Measurements from ENCODE around the gene TMEM242.
A peak's percentile ranks its signal among the peaks of the same experiment; 100 is the strongest.
"Not testable (repeated sequence)": the region's sequence is repeated elsewhere in the genome, so short reads cannot be mapped to it uniquely, and the experiment has no call there.

The TMEM242 gene

DNA sequence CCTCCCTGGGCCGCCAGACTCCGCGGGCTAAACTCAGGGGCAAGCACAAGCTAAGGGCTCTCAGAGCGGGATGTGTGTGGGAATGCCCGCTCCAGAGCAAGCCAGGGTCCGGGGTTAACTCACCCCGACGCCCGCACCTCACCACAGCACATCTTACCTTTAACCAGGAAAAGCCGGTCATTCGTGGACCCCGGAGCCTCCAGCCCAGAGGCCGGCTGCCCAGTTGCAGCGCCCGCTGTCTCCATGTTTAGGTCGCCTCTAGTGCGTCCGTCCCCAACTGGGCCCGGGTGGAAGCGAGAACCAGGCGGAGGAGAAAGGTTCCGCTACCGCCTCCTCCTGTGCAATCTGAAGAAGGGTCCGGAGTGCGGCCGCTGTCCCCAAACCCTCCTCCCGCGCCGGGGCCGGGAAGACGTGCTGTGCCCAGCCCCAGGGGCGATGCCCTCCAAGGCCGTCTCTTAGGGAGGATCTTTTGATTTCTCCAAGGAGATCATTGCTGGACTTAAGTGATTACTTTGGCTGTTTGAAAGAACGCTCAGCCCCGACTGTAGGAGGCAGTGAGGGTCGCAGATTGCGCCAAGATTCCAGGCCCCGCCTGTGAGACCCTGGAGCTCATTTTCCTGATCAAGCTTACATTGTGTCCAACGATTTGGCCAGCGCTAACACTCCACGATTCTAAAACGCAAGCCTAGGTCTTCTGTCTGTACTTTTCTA is at the start of gene TMEM242:
Gene TMEM242 (minus strand): TSS at position 265 of the 711 bp plus-strand sequence. CDS start 20 bp downstream, at position 245.
- DNase-seq (ENCODE audit: low read depth in 2 of 2) = peak; percentile 82 to 84

- DNase-seq (ENCODE audit: low read depth in 2 of 2) = no peak
Observed at GRCh38 chr6:157372501-157373280, 49.4 kb upstream of the TMEM242 start.

GRCh38 chr6:157370755-157371154 is 47.4 kb upstream of the TMEM242 start:
- no peak for DNase-seq (ENCODE audit: low read depth in 2 of 2)

GRCh38 chr6:157368359-157369049 is 45.2 kb upstream of the TMEM242 start:
- DNase-seq (ENCODE audit: low read depth in 2 of 2) = no peak

GRCh38 chr6:157366648-157367047 is 43.3 kb upstream of the TMEM242 start:
- no peak for DNase-seq (ENCODE audit: low read depth in 2 of 2)

DNA sequence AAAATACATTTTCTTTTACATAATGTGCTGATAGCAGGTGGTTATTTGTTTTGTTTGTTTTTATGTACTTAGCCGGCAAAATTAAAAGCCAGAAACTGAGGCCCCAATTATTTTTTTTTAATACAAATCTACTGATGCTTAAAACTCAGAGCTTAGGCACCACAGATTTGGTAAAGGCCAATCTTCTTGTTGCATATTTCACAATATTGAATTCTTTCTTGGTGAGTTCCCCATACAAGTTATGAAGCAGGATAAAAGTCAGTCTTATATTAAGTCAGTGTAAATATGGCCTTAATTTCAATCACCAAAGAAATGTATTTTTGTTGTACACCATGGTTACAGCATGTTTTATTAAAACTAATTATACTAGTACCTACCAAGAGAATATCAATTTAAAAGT is 41.4 kb upstream of the TMEM242 start:
- DNase-seq (ENCODE audit: low read depth in 2 of 2) = no peak

GRCh38 chr6:157361886-157362285 is 38.6 kb upstream of the TMEM242 start:
- DNase-seq (ENCODE audit: low read depth in 2 of 2) = no peak

- DNase-seq (ENCODE audit: low read depth in 2 of 2) = no peak
Observed at GRCh38 chr6:157358287-157358686, 35.0 kb upstream of the TMEM242 start.

- no peak for DNase-seq (ENCODE audit: low read depth in 2 of 2)
Observed at GRCh38 chr6:157346373-157346772, 23.1 kb upstream of the TMEM242 start.

DNA sequence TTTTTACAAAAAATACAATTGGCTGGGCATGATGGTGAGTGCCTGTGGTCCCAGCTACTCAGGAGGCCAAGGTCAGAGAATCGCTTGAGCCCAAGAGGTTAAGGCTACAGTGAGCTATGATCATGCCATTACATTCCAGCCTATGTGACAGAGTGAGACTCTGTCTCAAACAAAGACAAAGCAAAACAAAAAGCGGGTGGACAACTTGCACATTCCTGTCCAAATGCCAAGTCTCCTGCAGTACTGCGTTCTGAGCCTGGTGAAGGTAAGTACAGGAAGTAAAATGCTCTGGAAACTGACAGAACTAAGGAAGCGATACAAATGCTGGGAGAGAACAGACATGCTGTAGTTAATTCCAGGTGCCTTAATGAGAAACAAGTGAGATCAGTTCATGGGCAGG is 20.4 kb upstream of the TMEM242 start:
- no peak for DNase-seq (ENCODE audit: low read depth in 2 of 2)

GRCh38 chr6:157339432-157339831 is 16.1 kb upstream of the TMEM242 start:
- DNase-seq (ENCODE audit: low read depth in 2 of 2) = no peak

GRCh38 chr6:157337751-157338150 is 14.4 kb upstream of the TMEM242 start:
- no peak for DNase-seq (ENCODE audit: low read depth in 2 of 2)

DNA sequence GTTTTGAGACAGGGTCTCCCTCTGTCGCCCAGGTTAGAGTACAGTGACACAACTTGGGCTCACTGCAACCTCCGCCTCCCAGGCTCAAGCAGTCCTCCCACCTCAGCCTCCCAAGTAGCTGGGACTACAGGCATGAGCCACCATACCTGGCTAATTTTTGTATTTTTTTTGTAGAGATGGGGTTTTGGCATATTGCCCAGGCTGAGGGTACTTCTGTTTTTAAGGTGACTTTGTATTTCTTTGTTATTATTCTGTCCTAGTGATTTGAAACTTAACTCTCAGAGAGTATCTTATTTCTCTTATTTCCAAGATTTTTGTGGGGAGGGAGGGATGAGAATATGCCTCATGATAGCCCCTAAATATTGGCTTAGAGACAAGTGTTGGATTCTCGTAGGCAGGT is 14.0 kb upstream of the TMEM242 start:
- not testable (repeated sequence) for DNase-seq (ENCODE audit: low read depth in 2 of 2)

GRCh38 chr6:157335829-157336228 is 12.5 kb upstream of the TMEM242 start:
- DNase-seq (ENCODE audit: low read depth in 2 of 2) = no peak

DNA sequence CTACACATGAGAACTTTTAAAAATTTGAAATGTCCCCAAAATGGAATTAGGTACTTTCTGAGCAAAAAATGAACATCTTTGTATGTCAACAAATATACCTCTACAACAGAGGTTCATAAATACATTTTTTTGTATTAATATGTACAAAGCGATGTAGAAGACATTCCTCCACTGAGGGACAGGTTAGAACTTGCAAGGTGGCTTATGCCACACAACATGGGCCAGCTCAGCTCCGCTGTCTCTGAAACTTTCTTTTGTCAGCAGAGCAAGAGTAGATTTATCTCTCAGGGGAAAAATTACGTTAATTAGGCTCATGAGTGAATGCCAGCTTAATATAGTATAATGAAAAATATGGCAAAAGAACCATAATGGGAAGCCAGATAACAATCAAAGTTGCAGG is 10.6 kb upstream of the TMEM242 start:
- DNase-seq (ENCODE audit: low read depth in 2 of 2) = no peak

DNA sequence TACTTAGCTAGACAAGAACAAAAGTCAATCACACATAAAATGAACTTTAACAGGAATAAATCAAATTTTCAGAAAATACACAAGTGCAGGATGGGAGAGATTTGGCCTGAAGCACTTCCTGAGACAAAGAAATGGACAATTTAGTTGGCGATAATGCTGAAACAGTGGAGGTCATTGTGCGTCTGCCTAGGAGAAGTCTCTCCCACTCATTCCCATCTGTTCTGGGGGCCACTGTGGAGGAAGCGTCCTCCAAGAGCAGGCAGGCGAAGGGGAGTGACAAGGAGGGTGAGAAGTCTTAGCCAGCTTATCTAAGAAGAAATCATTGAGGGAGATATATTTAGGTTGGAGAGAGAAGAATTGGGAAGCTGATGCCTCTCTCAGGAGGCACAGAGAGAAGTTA is 10.2 kb upstream of the TMEM242 start:
- no peak for DNase-seq (ENCODE audit: low read depth in 2 of 2)

DNA sequence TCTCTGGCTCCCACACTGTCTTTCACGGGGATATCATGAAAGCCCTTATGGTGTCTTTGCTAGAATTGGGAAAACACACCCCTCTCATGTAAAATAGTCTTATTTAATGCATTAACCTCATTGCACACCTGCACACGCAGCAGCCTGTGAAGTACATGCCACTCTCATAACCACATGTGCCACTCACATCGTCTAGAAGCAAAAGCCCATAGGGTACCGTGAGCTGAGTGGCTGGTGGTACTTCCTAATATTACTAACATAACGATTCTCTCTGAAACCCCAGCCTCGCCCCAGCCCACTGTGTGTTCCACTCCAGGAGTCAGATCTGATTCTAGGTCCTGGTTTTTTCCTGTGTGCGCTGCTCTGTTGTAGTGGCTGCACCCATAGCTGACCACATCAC is 9.5 kb upstream of the TMEM242 start:
- DNase-seq (ENCODE audit: low read depth in 2 of 2) = no peak

DNA sequence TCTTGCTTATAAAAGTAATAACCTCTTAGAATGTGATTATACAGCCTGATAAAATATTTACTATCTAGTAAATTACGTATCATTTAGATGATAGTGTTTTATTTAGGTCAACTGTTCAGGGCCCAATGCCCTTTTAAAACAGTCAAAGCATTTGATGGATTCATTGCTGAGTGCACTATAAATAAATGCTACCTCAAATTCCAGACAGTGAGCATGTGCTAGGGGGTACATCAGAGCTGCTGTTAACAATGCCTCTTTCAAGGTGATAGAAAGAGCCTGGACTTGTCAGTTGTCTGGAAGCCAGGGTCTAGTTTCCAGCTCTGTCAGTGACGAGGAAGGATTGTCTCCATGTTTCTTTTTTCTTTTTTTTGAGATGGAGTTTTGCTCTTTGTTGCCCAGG is 7.5 kb upstream of the TMEM242 start:
- no peak for DNase-seq (ENCODE audit: low read depth in 2 of 2)

DNA sequence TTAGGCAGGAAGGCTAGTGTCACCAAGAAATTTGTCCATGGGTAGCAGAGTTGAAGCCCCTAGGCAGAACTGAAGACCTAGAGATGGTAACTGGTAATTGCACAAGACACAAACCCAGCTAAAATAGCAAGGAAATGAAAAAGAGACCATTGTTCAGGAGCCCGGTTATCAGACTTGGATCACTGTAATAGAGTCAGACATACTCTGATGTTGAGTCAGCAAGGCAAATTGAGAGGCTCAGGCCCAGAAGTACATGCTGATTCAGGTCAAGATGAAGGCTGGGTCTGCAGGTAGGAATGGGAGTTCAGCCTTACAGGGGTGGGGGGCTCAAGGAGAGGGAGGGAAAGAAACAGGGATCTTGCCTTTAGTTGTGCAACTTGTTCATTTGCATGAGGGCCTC is 6.5 kb upstream of the TMEM242 start:
- DNase-seq (ENCODE audit: low read depth in 2 of 2) = no peak

- DNase-seq (ENCODE audit: low read depth in 2 of 2) = no peak
Observed at GRCh38 chr6:157328108-157328692, 4.9 kb upstream of the TMEM242 start.

DNA sequence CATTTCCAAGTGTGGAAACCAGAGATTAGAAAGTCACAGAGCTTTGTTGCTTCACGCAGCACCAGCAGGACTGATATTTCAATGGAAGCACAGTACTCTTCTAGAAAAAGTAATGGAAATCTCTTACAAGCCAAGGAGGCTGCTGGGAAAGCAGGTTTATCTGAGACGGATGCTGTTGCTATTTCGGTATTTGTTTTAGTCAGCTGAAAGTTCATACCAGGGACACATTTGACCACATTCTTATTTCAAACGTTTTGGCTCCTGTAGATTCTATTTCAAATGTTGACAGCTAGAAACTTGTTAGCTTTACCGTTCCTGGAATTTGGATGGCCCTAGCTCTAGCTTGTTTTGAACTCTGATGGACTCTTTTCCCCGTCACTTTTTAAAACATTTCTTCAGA is 3.7 kb upstream of the TMEM242 start:
- no peak for DNase-seq (ENCODE audit: low read depth in 2 of 2)

GRCh38 chr6:157325069-157325805 is 1.9 kb upstream of the TMEM242 start:
- no peak for DNase-seq (ENCODE audit: low read depth in 2 of 2)

Data from stimulated activated CD4-positive, alpha-beta T cell treated with anti-CD3 and anti-CD28 coated beads, Interleukin-15, amount 100 ng/mL, for 48 hours (primary cell).